Measurements from ENCODE around the gene ARFGAP2.

GRCh38 chr11:47171856-47172255, 4.8 kb downstream of the ARFGAP2 start:
- TF ChIP-seq CTCF (conservative IDR thresholded peaks at IDR 0.05; ENCODE audit: low read length) (no peak), EZH2phosphoT487 (IDR thresholded peaks at IDR 0.05; ENCODE audit: borderline replicate concordance) (no peak)

Measured in Loucy (cell line).